Common myeloid progenitor, CD34-positive (primary cell): ENCODE data around the gene GPD1L.

ENCODE experiments used
- CTCF ChIA-PET: fragments of 350-600 bp; sonication (Branson Sonifier 250); formaldehyde crosslinking; loops from one replicate; lab custom pipeline; 2021; ENCODE audit warnings: antibody characterized with exemption; lab: Charles Lee
- POLR2A ChIA-PET: fragments of 350-600 bp; sonication (Branson Sonifier 250); formaldehyde crosslinking; loops from one replicate; lab custom pipeline; 2021; ENCODE audit warnings: antibody characterized with exemption; lab: Charles Lee
- DNase-seq, 3 donors: peaks; one replicate each; pipeline versions ENCODE4 v3.0.0 to v3.0.0-alpha.2; 2013
- H3K27ac ChIP-seq, 2 experiments: 1 replicate in 1 of 2; 2 replicates in 1 of 2; pipeline ENCODE4 v1.7.0; 2013; ENCODE audit warnings: inconsistent platforms in 2 of 2, low read length in 2 of 2, mild to moderate bottlenecking in 2 of 2, low read depth in 1 of 2, moderate library complexity in 1 of 2; ENCODE audit not compliant: severe bottlenecking in 2 of 2, insufficient read depth in 1 of 2, poor library complexity in 1 of 2
- H3K27me3 ChIP-seq, 5 experiments: replicated peaks in 2 of 5; 1 replicate in 3 of 5; 2 replicates in 2 of 5; pipeline versions ENCODE4 v1.6.1 to v1.7.0; 2013; ENCODE audit warnings: low read length in 4 of 5, mild to moderate bottlenecking in 2 of 5, moderate library complexity in 2 of 5, inconsistent platforms in 1 of 5; ENCODE audit not compliant: insufficient read depth in 5 of 5, control insufficient read depth in 4 of 5
- H3K36me3 ChIP-seq, 4 experiments: 1 replicate in 2 of 4; 2 replicates in 2 of 4; pipeline versions ENCODE4 v1.6.1 to v1.7.0; 2013; ENCODE audit warnings: low read length in 3 of 4, control low read depth in 1 of 4, mild to moderate bottlenecking in 1 of 4; ENCODE audit not compliant: control insufficient read depth in 4 of 4, insufficient read depth in 4 of 4
- H3K4me1 ChIP-seq, 4 experiments: 1 replicate in 3 of 4; 2 replicates in 1 of 4; pipeline versions ENCODE4 v1.6.1 to v1.7.1; 2013; ENCODE audit warnings: low read length in 3 of 4, mild to moderate bottlenecking in 3 of 4, control low read depth in 1 of 4, inconsistent platforms in 1 of 4, moderate library complexity in 1 of 4; ENCODE audit not compliant: control insufficient read depth in 4 of 4, insufficient read depth in 4 of 4; ENCODE audit errors: control extremely low read depth in 1 of 4
- H3K4me3 ChIP-seq, 7 experiments: 1 replicate in 4 of 7; 2 replicates in 3 of 7; pipeline versions ENCODE4 v1.5.1 to v1.7.0; 2013; ENCODE audit warnings: mild to moderate bottlenecking in 7 of 7, low read length in 6 of 7, moderate library complexity in 6 of 7, inconsistent platforms in 2 of 7, low read depth in 2 of 7, control low read depth in 1 of 7; ENCODE audit not compliant: insufficient read depth in 4 of 7, control insufficient read depth in 1 of 7; ENCODE audit errors: extremely low read depth in 1 of 7
- H3K9me3 ChIP-seq, 5 experiments: 1 replicate in 4 of 5; 2 replicates in 1 of 5; pipeline versions ENCODE4 v1.6.1 to v1.7.1; 2013; ENCODE audit warnings: low read length in 4 of 5, mild to moderate bottlenecking in 2 of 5, inconsistent platforms in 1 of 5, low read depth in 1 of 5, moderate library complexity in 1 of 5; ENCODE audit not compliant: control insufficient read depth in 4 of 5, insufficient read depth in 2 of 5; ENCODE audit errors: control extremely low read depth in 1 of 5
- WGBS: methylation state at CpG from one replicate; pipeline ENCODE4 v1.1.5; 2013; ENCODE audit not compliant: insufficient coverage; 5-methylcytosine and 5-hydroxymethylcytosine counted together

GPD1L gene

GRCh38 chr3:32118215-32118614, 11.8 kb downstream of the GPD1L start:
- Histone ChIP-seq H3K27me3 (no peaks in the 10 kb centered on the region), H3K4me1 (peaks cover 2 to 18% (median 11%) of the 10 kb centered on the region in 4 experiments), H3K36me3 (no peaks in the 10 kb centered on the region), H3K27ac (no peak overlapping the region), H3K4me3 (no peak overlapping the region), H3K9me3 (peaks cover 0 to 3% (median 0%) of the 10 kb centered on the region in 5 experiments)
- ChIA-PET POLR2A (no interaction called here), CTCF (no interaction called here)
- no peak for DNase-seq
- WGBS = 100% methylated on average over 1 of the region's 2 CpGs

GRCh38 chr3:32120471-32120870, 14.1 kb downstream of the GPD1L start:
- ChIA-PET CTCF (no interaction called here), POLR2A (no interaction called here)
- Histone ChIP-seq H3K36me3 (no peaks in the 10 kb centered on the region), H3K27me3 (no peaks in the 10 kb centered on the region), H3K4me3 (no peak overlapping the region), H3K4me1 (peaks cover 0 to 16% (median 7%) of the 10 kb centered on the region in 4 experiments), H3K9me3 (peaks cover 0 to under 1% (median 0%) of the 10 kb centered on the region in 5 experiments), H3K27ac (no peak overlapping the region)
- DNase-seq = peak in 2 of 3 donors; percentile 53 to 58
- 0% methylated on average over 2 of the region's 4 CpGs for WGBS

GRCh38 chr3:32121137-32121536, 14.7 kb downstream of the GPD1L start:
- CTCF ChIA-PET = no interaction called here

GRCh38 chr3:32123620-32124019, 17.2 kb downstream of the GPD1L start:
- peaks cover 0 to 22% (median 7%) of the 10 kb centered on the region in 4 experiments for H3K4me1 ChIP-seq
- no peak overlapping the region for H3K4me3 ChIP-seq
- H3K27ac ChIP-seq = no peak overlapping the region
- no peaks in the 10 kb centered on the region for H3K9me3 ChIP-seq
- no peaks in the 10 kb centered on the region for H3K36me3 ChIP-seq
- ChIA-PET CTCF (no interaction called here), POLR2A (no interaction called here)
- H3K27me3 ChIP-seq = no peaks in the 10 kb centered on the region
- no peak for DNase-seq
- 97% methylated on average over 4 of the region's 5 CpGs for WGBS

More at GRCh38 chr3:32121137-32121536, 14.7 kb downstream of the GPD1L start:
- Histone ChIP-seq H3K27ac (no peak overlapping the region), H3K36me3 (no peaks in the 10 kb centered on the region), H3K9me3 (no peaks in the 10 kb centered on the region), H3K4me1 (peaks cover 0 to 16% (median 7%) of the 10 kb centered on the region in 4 experiments), H3K4me3 (no peak overlapping the region), H3K27me3 (no peaks in the 10 kb centered on the region)
- no peak for DNase-seq
- 100% methylated on average over 1 of the region's 4 CpGs for WGBS
- POLR2A ChIA-PET = no interaction called here

GRCh38 chr3:32125012-32125411, 18.6 kb downstream of the GPD1L start:
- no peaks in the 10 kb centered on the region for H3K9me3 ChIP-seq
- ChIA-PET POLR2A (no interaction called here), CTCF (no interaction called here)
- H3K36me3 ChIP-seq = peaks cover 0 to 1% (median 0%) of the 10 kb centered on the region in 4 experiments
- no peaks in the 10 kb centered on the region for H3K27me3 ChIP-seq
- DNase-seq = no peak
- H3K4me3 ChIP-seq = no peak overlapping the region
- WGBS = no CpG with 5 or more reads among the region's 2 CpGs
- H3K4me1 ChIP-seq = peaks cover 0 to 23% (median 7%) of the 10 kb centered on the region in 4 experiments
- no peak overlapping the region for H3K27ac ChIP-seq

GRCh38 chr3:32126305-32127015, 20.0 kb downstream of the GPD1L start:
- Histone ChIP-seq H3K4me3 (no peak overlapping the region), H3K36me3 (peaks cover 0 to 6% (median 2%) of the 10 kb centered on the region in 4 experiments), H3K27me3 (no peaks in the 10 kb centered on the region), H3K4me1 (peaks cover 0 to 12% (median 0%) of the 10 kb centered on the region in 4 experiments), H3K27ac (no peak overlapping the region), H3K9me3 (no peaks in the 10 kb centered on the region)
- 90% methylated on average over 3 of the region's 4 CpGs for WGBS
- ChIA-PET POLR2A (no interaction called here), CTCF (interaction anchor here (0.9 kb wide), 2 partner anchors 10 to 18 kb away, joined by 3 to 4 read pairs; no protein-coding TSS in a partner anchor)
- no peak for DNase-seq

GRCh38 chr3:32127219-32127826, 20.9 kb downstream of the GPD1L start:
- DNase-seq = no peak
- H3K9me3 ChIP-seq = no peaks in the 10 kb centered on the region
- ChIA-PET POLR2A (no interaction called here), CTCF (interaction anchor here (0.9 kb wide), 1 partner anchor 10 kb away, joined by 4 read pairs; no protein-coding TSS in a partner anchor)
- no peak overlapping the region for H3K4me3 ChIP-seq
- peaks cover 0 to 6% (median 2%) of the 10 kb centered on the region in 4 experiments for H3K36me3 ChIP-seq
- no peak overlapping the region for H3K27ac ChIP-seq
- no peaks in the 10 kb centered on the region for H3K27me3 ChIP-seq
- 97% methylated on average over 10 of the region's 10 CpGs for WGBS
- H3K4me1 ChIP-seq = peaks cover 0 to 12% (median 0%) of the 10 kb centered on the region in 4 experiments
